ENCODE results near the gene NCKAP1. TPM values are rescaled to one million over a fixed set of nuclear protein-coding genes. Genes with fewer than 3 reads are reported as not detected.

The NCKAP1 gene
- total and polyA plus RNA-seq, 2 of the 4 experiments (the other 2 are of a cell fraction), result 91.1 to 160 TPM

- dilution Hi-C loops (cut with HindIII; ENCODE audit: low sequenced_read_pairs, unreplicated experiment), result no loop called here
These were observed 168.0 kb downstream of the NCKAP1 start for GRCh38 chr2:182870227-182870626.

More at GRCh38 chr2:182870227-182870626, 168.0 kb downstream of the NCKAP1 start:
- Histone ChIP-seq H3K9me1 (ENCODE audit: insufficient read depth, low read length) (0 out of 2 replicates have a peak, but pooled peaks cover 4% of the 10 kb centered on the region), H4K5ac (ENCODE audit: low read depth, low read length) (no peak overlapping the region), H3K14ac (replicated peaks; ENCODE audit: low read depth, low read length) (no peak overlapping the region), H4K91ac (ENCODE audit: insufficient read depth, low read depth, low read length) (no peak overlapping the region), H2AK5ac (ENCODE audit: low read depth, low read length) (no peak overlapping the region), H3K4me2 (ENCODE audit: low read depth, low read length) (no peak overlapping the region), H3K36me3 (ENCODE audit: control insufficient read depth, insufficient read depth, low read length) (no peaks in the 10 kb centered on the region), H3K9me3 (ENCODE audit: control insufficient read depth, insufficient read depth, low read length) (no peaks in the 10 kb centered on the region), H2BK120ac (ENCODE audit: low read depth, low read length) (no peak overlapping the region), H2BK15ac (ENCODE audit: low read depth, low read length) (no peak overlapping the region), H3K79me1 (ENCODE audit: low read depth in 1 of 2, low read length in 2 of 2) (no peaks in the 10 kb centered on the region), H4K20me1 (ENCODE audit: insufficient read depth, low read length) (no peaks in the 10 kb centered on the region), H3K27ac (ENCODE audit: insufficient read depth, low read length) (no peak overlapping the region), H2BK20ac (ENCODE audit: low read depth, low read length) (no peak overlapping the region), H3K4me3 (ENCODE audit: insufficient read depth, low read depth, low read length) (no peak overlapping the region), H2AK9ac (replicated peaks; ENCODE audit: low read depth, low read length, poor library complexity) (no peak overlapping the region), H3K18ac (ENCODE audit: low read depth, low read length) (no peak overlapping the region), H4K8ac (ENCODE audit: low read depth in 2 of 2, low read length in 2 of 2) (no peak overlapping the region), H3K27me3 (ENCODE audit: control insufficient read depth, insufficient read depth, low read length) (no peaks in the 10 kb centered on the region), H3K4me1 (ENCODE audit: control insufficient read depth, insufficient read depth, low read length) (peaks cover 3% of the 10 kb centered on the region; the same call in 1 of the 2 replicates), H2AFZ (replicated peaks; ENCODE audit: low read length, poor library complexity) (no peak overlapping the region), H3K4ac (ENCODE audit: low read depth, low read length) (no peak overlapping the region), H3K56ac (ENCODE audit: extremely low read depth, insufficient read depth, low read length) (no peak overlapping the region), H3K9ac (ENCODE audit: low read depth, low read length) (no peak overlapping the region), H3K23ac (ENCODE audit: low read depth, low read length) (no peak overlapping the region), H2BK5ac (ENCODE audit: low read depth, low read length, poor library complexity, severe bottlenecking) (no peak overlapping the region)
- in situ Hi-C loops (cut with MboI; ENCODE audit: low sequenced_read_pairs), result no loop called here
- intact Hi-C loops (cut with micrococcal nuclease), result no loop called here
- no peak for TF ChIP-seq CEBPB (IDR thresholded peaks at IDR 0.05; ENCODE audit: low read depth, low read length)
- TF ChIP-seq CTCF (conservative IDR thresholded peaks at IDR 0.05; ENCODE audit: low read depth, low read length), result no peak
- TF ChIP-seq FOS (IDR thresholded peaks at IDR 0.05; ENCODE audit: low read depth, low read length), result no peak
- TF ChIP-seq RAD21 (IDR thresholded peaks at IDR 0.05; ENCODE audit: low read length), result no peak
- no peak for TF ChIP-seq NFE2L2 (IDR thresholded peaks at IDR 0.05; ENCODE audit: low read depth, low read length)
- TF ChIP-seq, protein P1, sequence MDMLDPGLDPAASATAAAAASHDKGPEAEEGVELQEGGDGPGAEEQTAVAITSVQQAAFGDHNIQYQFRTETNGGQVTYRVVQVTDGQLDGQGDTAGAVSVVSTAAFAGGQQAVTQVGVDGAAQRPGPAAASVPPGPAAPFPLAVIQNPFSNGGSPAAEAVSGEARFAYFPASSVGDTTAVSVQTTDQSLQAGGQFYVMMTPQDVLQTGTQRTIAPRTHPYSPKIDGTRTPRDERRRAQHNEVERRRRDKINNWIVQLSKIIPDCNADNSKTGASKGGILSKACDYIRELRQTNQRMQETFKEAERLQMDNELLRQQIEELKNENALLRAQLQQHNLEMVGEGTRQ (IDR thresholded peaks at IDR 0.05; ENCODE audit: low read depth, low read length), result no peak
- TF ChIP-seq POLR2A (IDR thresholded peaks at IDR 0.05; ENCODE audit: low read depth, low read length), result no peak
- no peak for TF ChIP-seq MAZ (IDR thresholded peaks at IDR 0.05; ENCODE audit: borderline replicate concordance, low read depth, low read length)
- TF ChIP-seq, protein P2, sequence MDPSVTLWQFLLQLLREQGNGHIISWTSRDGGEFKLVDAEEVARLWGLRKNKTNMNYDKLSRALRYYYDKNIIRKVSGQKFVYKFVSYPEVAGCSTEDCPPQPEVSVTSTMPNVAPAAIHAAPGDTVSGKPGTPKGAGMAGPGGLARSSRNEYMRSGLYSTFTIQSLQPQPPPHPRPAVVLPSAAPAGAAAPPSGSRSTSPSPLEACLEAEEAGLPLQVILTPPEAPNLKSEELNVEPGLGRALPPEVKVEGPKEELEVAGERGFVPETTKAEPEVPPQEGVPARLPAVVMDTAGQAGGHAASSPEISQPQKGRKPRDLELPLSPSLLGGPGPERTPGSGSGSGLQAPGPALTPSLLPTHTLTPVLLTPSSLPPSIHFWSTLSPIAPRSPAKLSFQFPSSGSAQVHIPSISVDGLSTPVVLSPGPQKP (IDR thresholded peaks at IDR 0.05; ENCODE audit: borderline replicate concordance, low read depth, low read length), result no peak
- TF ChIP-seq RCOR1 (IDR thresholded peaks at IDR 0.05; ENCODE audit: insufficient replicate concordance, low read length), result no peak
- no peak for TF ChIP-seq MAFK (IDR thresholded peaks at IDR 0.05; ENCODE audit: low read depth, low read length)
- no peak for TF ChIP-seq SMC3 (IDR thresholded peaks at IDR 0.05; ENCODE audit: low read depth, low read length)
- no peak for TF ChIP-seq MXI1 (IDR thresholded peaks at IDR 0.05; ENCODE audit: borderline replicate concordance, low read depth, low read length)
- no peak for TF ChIP-seq CHD1 (IDR thresholded peaks at IDR 0.05; ENCODE audit: low read depth, low read length)
- TF ChIP-seq BHLHE40 (IDR thresholded peaks at IDR 0.05; ENCODE audit: low read depth, low read length), result no peak
- no peak for TF ChIP-seq RFX5 (IDR thresholded peaks at IDR 0.05; ENCODE audit: low read depth, low read length)
- no TSS peak for BruUV-seq (replicated peaks)
- ChIA-PET CTCF (no interaction called here), POLR2A (ENCODE audit: unreplicated experiment) (no interaction called here)
- 0% methylated on average over 1 of the region's 1 CpG; no CpG with 5 or more reads in 1 of the 2 experiments for WGBS, 2 experiments (ENCODE audit: extremely low coverage in 2 of 2, insufficient read length in 1 of 2)
- ATAC-seq (ENCODE audit: low read depth) (no peak), DNase-seq (no peak)
